ENCODE data around the gene PRKCB.
A peak's percentile ranks its signal among the peaks of the same experiment; 100 is the strongest.

Gene PRKCB

GRCh38 chr16:23969468-23970297 is 133.9 kb downstream of the PRKCB start:
- no peaks in the 10 kb centered on the region for H3K27me3 ChIP-seq
- no peaks in the 10 kb centered on the region for H3K9me3 ChIP-seq
- no peak for TF ChIP-seq CTCF (IDR thresholded peaks at IDR 0.05)
- H3K27ac ChIP-seq: no peak overlapping the region
- H3K36me3 ChIP-seq: peaks cover under 1% of the 10 kb centered on the region
- peaks cover 30% of the 10 kb centered on the region in 2 experiments for H3K4me1 ChIP-seq (ENCODE audit: control insufficient read depth in 1 of 2, insufficient read depth in 1 of 2, low read depth in 1 of 2, low read length in 1 of 2)
- no peak overlapping the region for H3K4me3 ChIP-seq (ENCODE audit: low read depth in 1 of 2, low read length in 1 of 2)

- Histone ChIP-seq H3K27me3 (no peaks in the 10 kb centered on the region), H3K27ac (no peak overlapping the region), H3K9me3 (no peaks in the 10 kb centered on the region), H3K4me3 (ENCODE audit: low read depth in 1 of 2, low read length in 1 of 2) (no peak overlapping the region), H3K36me3 (peaks cover 13% of the 10 kb centered on the region), H3K4me1 (ENCODE audit: control insufficient read depth in 1 of 2, insufficient read depth in 1 of 2, low read depth in 1 of 2, low read length in 1 of 2) (peaks cover 13 to 17% of the 10 kb centered on the region in 2 experiments)
- no peak for TF ChIP-seq CTCF (IDR thresholded peaks at IDR 0.05)
Observed at GRCh38 chr16:23974223-23974622, 138.4 kb downstream of the PRKCB start.

GRCh38 chr16:23975293-23975692 is 139.5 kb downstream of the PRKCB start:
- H3K27me3 ChIP-seq: no peaks in the 10 kb centered on the region
- TF ChIP-seq CTCF (IDR thresholded peaks at IDR 0.05): no peak
- H3K9me3 ChIP-seq: no peaks in the 10 kb centered on the region
- H3K4me1 ChIP-seq (ENCODE audit: control insufficient read depth in 1 of 2, insufficient read depth in 1 of 2, low read depth in 1 of 2, low read length in 1 of 2): peaks cover 17 to 23% of the 10 kb centered on the region in 2 experiments
- no peak overlapping the region for H3K27ac ChIP-seq
- no peak overlapping the region for H3K4me3 ChIP-seq (ENCODE audit: low read depth in 1 of 2, low read length in 1 of 2)
- H3K36me3 ChIP-seq: peaks cover 13% of the 10 kb centered on the region

- H3K27ac ChIP-seq: peak overlapping the region; percentile 53
- TF ChIP-seq CTCF (IDR thresholded peaks at IDR 0.05): no peak
- H3K4me3 ChIP-seq (ENCODE audit: low read depth in 1 of 2, low read length in 1 of 2): no peak overlapping the region
Observed at GRCh38 chr16:23976091-23976490, 140.3 kb downstream of the PRKCB start.

GRCh38 chr16:23976524-23976923 is 140.7 kb downstream of the PRKCB start:
- no peak for TF ChIP-seq CTCF (IDR thresholded peaks at IDR 0.05)
- peak overlapping the region; percentile 53 for H3K27ac ChIP-seq
- H3K36me3 ChIP-seq: peaks cover 13% of the 10 kb centered on the region
- no peaks in the 10 kb centered on the region for H3K27me3 ChIP-seq
- H3K4me1 ChIP-seq (ENCODE audit: control insufficient read depth in 1 of 2, insufficient read depth in 1 of 2, low read depth in 1 of 2, low read length in 1 of 2): peaks cover 17 to 23% of the 10 kb centered on the region in 2 experiments
- no peak overlapping the region for H3K4me3 ChIP-seq (ENCODE audit: low read depth in 1 of 2, low read length in 1 of 2)
- H3K9me3 ChIP-seq: no peaks in the 10 kb centered on the region

More at GRCh38 chr16:23976091-23976490, 140.3 kb downstream of the PRKCB start:
- peaks cover 17 to 23% of the 10 kb centered on the region in 2 experiments for H3K4me1 ChIP-seq (ENCODE audit: control insufficient read depth in 1 of 2, insufficient read depth in 1 of 2, low read depth in 1 of 2, low read length in 1 of 2)
- H3K36me3 ChIP-seq: peaks cover 13% of the 10 kb centered on the region
- no peaks in the 10 kb centered on the region for H3K9me3 ChIP-seq
- H3K27me3 ChIP-seq: no peaks in the 10 kb centered on the region

Data from neutrophil (primary cell).